ENCODE data around the gene HIGD1C. TPM values are rescaled to one million over a fixed set of nuclear protein-coding genes. Genes with fewer than 3 reads are reported as not detected.
"Not testable (repeated sequence)": the region's sequence is repeated elsewhere in the genome, so short reads cannot be mapped to it uniquely, and the experiment has no call there.

The HIGD1C gene
- total and polyA plus RNA-seq, 2 donors (not counting 1 experiment from before 2014, with no cell fraction given) = not detected

DNA sequence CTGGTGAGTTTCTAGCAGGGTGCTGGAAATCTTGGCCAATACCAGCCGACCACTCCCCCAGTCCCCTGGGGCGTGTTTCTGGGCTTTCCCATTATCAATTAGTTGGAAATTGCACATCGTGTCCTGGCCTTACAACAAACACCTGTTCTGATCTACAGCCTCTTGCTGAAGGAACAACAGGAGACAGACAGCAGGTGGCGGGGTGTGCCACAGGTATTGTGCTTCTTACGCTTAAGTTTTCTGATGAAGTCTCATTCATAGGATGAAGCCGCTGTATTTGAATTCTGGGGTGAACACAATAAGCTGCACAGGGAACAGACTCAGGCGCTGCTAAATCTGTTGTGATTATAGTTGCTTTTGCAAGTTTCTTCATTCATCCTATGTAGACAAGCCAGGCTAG is 703 bp downstream of the HIGD1C start:
- Histone ChIP-seq H3K79me2 (ENCODE audit: control insufficient read depth, insufficient read depth, low read length) (no peaks in the 10 kb centered on the region), H3K4me2 (ENCODE audit: extremely low read depth, insufficient read depth, low read length) (no peak overlapping the region), H3K9ac (ENCODE audit: insufficient read depth, low read length) (no peak overlapping the region), H3K36me3 (ENCODE audit: control insufficient read depth, insufficient read depth, low read length) (no peaks in the 10 kb centered on the region), H3K4me1 (ENCODE audit: control insufficient read depth, extremely low read depth, insufficient read depth, low read length) (no peaks in the 10 kb centered on the region), H3K9me3 (ENCODE audit: control insufficient read depth, insufficient read depth, low read depth, low read length) (no peaks in the 10 kb centered on the region), H3K4me3 (replicated peaks in 1 of 4; ENCODE audit: control extremely low read depth in 1 of 4, insufficient read depth in 1 of 4, low read depth in 3 of 4, low read length in 4 of 4) (no peak overlapping the region), H4K20me1 (ENCODE audit: control insufficient read depth, extremely low read depth, insufficient read depth, low read length) (no peaks in the 10 kb centered on the region), H3K27ac (ENCODE audit: insufficient read depth, low read length) (no peak overlapping the region), H2AFZ (ENCODE audit: low read length) (no peak overlapping the region), H3K27me3 (ENCODE audit: control insufficient read depth, insufficient read depth, low read length) (no peaks in the 10 kb centered on the region)
- TF ChIP-seq EZH2 (IDR thresholded peaks at IDR 0.05; ENCODE audit: low read length, missing control alignments) = no peak
- TF ChIP-seq, protein P1, sequence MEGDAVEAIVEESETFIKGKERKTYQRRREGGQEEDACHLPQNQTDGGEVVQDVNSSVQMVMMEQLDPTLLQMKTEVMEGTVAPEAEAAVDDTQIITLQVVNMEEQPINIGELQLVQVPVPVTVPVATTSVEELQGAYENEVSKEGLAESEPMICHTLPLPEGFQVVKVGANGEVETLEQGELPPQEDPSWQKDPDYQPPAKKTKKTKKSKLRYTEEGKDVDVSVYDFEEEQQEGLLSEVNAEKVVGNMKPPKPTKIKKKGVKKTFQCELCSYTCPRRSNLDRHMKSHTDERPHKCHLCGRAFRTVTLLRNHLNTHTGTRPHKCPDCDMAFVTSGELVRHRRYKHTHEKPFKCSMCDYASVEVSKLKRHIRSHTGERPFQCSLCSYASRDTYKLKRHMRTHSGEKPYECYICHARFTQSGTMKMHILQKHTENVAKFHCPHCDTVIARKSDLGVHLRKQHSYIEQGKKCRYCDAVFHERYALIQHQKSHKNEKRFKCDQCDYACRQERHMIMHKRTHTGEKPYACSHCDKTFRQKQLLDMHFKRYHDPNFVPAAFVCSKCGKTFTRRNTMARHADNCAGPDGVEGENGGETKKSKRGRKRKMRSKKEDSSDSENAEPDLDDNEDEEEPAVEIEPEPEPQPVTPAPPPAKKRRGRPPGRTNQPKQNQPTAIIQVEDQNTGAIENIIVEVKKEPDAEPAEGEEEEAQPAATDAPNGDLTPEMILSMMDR (conservative IDR thresholded peaks at IDR 0.05 in 1 of 2, IDR thresholded peaks at IDR 0.05 in 1 of 2; ENCODE audit: low read depth in 1 of 2, low read length in 2 of 2) = no peak
- no peak for DNase-seq (ENCODE audit: low read depth in 2 of 2)

- H3K27ac ChIP-seq (ENCODE audit: insufficient read depth, low read length); H3K79me2 ChIP-seq (ENCODE audit: control insufficient read depth, insufficient read depth, low read length); H3K9me3 ChIP-seq (ENCODE audit: control insufficient read depth, insufficient read depth, low read depth, low read length); H3K4me3 ChIP-seq (replicated peaks in 1 of 4; ENCODE audit: control extremely low read depth in 1 of 4, insufficient read depth in 1 of 4, low read depth in 3 of 4, low read length in 4 of 4); H3K36me3 ChIP-seq (ENCODE audit: control insufficient read depth, insufficient read depth, low read length); H3K9ac ChIP-seq (ENCODE audit: insufficient read depth, low read length); H2AFZ ChIP-seq (ENCODE audit: low read length); DNase-seq (ENCODE audit: low read depth in 2 of 2); H3K27me3 ChIP-seq (ENCODE audit: control insufficient read depth, insufficient read depth, low read length); H4K20me1 ChIP-seq (ENCODE audit: control insufficient read depth, extremely low read depth, insufficient read depth, low read length); H3K4me2 ChIP-seq (ENCODE audit: extremely low read depth, insufficient read depth, low read length); H3K4me1 ChIP-seq (ENCODE audit: control insufficient read depth, extremely low read depth, insufficient read depth, low read length): not testable (repeated sequence)
Measured at GRCh38 chr12:50954789-50955188, 2.4 kb downstream of the HIGD1C start.

DNA sequence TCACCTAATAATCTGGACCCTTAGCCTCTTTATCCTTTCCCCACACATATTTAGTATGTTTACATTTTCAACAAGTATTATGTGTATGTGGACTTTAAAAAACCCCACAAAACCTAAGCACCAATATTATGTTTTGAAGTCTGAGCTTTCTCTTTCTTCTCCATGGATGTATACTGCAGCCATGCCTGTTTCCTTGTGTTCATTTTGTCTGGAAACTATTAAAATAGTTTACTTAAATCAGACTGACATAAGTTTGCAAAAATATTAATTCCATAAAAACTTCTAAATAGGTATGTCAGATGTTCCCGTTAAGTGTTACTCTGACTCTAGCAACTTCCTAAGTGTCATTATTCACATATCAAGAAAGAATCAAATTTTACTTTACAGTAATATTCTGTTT is 2.9 kb downstream of the HIGD1C start:
- no peak for TF ChIP-seq EZH2 (IDR thresholded peaks at IDR 0.05; ENCODE audit: low read length, missing control alignments)
- TF ChIP-seq, protein P1 (conservative IDR thresholded peaks at IDR 0.05 in 1 of 2, IDR thresholded peaks at IDR 0.05 in 1 of 2; ENCODE audit: low read depth in 1 of 2, low read length in 2 of 2) = no peak
- H3K9me3 ChIP-seq (ENCODE audit: control insufficient read depth, insufficient read depth, low read depth, low read length) = no peaks in the 10 kb centered on the region
- H3K27ac ChIP-seq (ENCODE audit: insufficient read depth, low read length) = no peak overlapping the region
- no peak for DNase-seq (ENCODE audit: low read depth in 2 of 2)
- no peaks in the 10 kb centered on the region for H4K20me1 ChIP-seq (ENCODE audit: control insufficient read depth, extremely low read depth, insufficient read depth, low read length)
- no peaks in the 10 kb centered on the region for H3K4me1 ChIP-seq (ENCODE audit: control insufficient read depth, extremely low read depth, insufficient read depth, low read length)
- H3K4me2 ChIP-seq (ENCODE audit: extremely low read depth, insufficient read depth, low read length) = no peak overlapping the region
- H3K27me3 ChIP-seq (ENCODE audit: control insufficient read depth, insufficient read depth, low read length) = no peaks in the 10 kb centered on the region
- no peak overlapping the region for H2AFZ ChIP-seq (ENCODE audit: low read length)
- no peaks in the 10 kb centered on the region for H3K79me2 ChIP-seq (ENCODE audit: control insufficient read depth, insufficient read depth, low read length)
- H3K4me3 ChIP-seq (replicated peaks in 1 of 4; ENCODE audit: control extremely low read depth in 1 of 4, insufficient read depth in 1 of 4, low read depth in 3 of 4, low read length in 4 of 4) = no peak overlapping the region
- no peak overlapping the region for H3K9ac ChIP-seq (ENCODE audit: insufficient read depth, low read length)
- H3K36me3 ChIP-seq (ENCODE audit: control insufficient read depth, insufficient read depth, low read length) = no peaks in the 10 kb centered on the region
